GM23338 (cell line): Measurements from ENCODE around the gene FANCF. TPM values are rescaled to one million over a fixed set of nuclear protein-coding genes. Genes with fewer than 3 reads are reported as not detected.
A peak's percentile ranks its signal among the peaks of the same experiment; 100 is the strongest.

Source experiments
- ATAC-seq: fragments of 200-7000 bp; cut with Tn5 transposase; 3 replicates; pipeline ENCODE4 v1.9.1; 2020
- DNase-seq: peaks from one replicate; pipeline ENCODE4 v3.0.0-alpha.2; 2015; ENCODE audit warnings: low spot score
- H2AFZ ChIP-seq: fragments of 200-600 bp; sonication (generic); 2 replicates; pipeline ENCODE4 v1.8.0; 2016; ENCODE audit warnings: antibody characterized with exemption, mild to moderate bottlenecking, moderate library complexity
- H3F3A ChIP-seq: fragments of 200-600 bp; sonication (generic); replicated peaks from 2 replicates; pipeline ENCODE4 v1.8.0; 2017; ENCODE audit warnings: antibody characterized with exemption, mixed run types, low read depth
- H3K27ac ChIP-seq: fragments of 200-600 bp; sonication (generic); 2 replicates; pipeline ENCODE4 v1.6.1; 2016; ENCODE audit warnings: low read depth
- H3K27me3 ChIP-seq: fragments of 200-600 bp; sonication (generic); 2 replicates; pipeline ENCODE4 v1.8.0; 2016; ENCODE audit warnings: mild to moderate bottlenecking, mixed run types, moderate library complexity; ENCODE audit not compliant: insufficient read depth
- H3K36me3 ChIP-seq: fragments of 200-600 bp; sonication (generic); 2 replicates; pipeline ENCODE4 v1.8.0; 2016; ENCODE audit warnings: mild to moderate bottlenecking; ENCODE audit not compliant: insufficient read depth
- H3K4me1 ChIP-seq: fragments of 200-600 bp; sonication (generic); 2 replicates; pipeline ENCODE4 v1.8.0; 2016; ENCODE audit warnings: mild to moderate bottlenecking, moderate library complexity; ENCODE audit not compliant: insufficient read depth
- H3K4me2 ChIP-seq: fragments of 200-600 bp; sonication (generic); 2 replicates; pipeline ENCODE4 v1.7.1; 2017; ENCODE audit warnings: mixed run types
- H3K4me3 ChIP-seq: fragments of 200-600 bp; sonication (generic); 2 replicates; pipeline ENCODE4 v1.6.1; 2016; ENCODE audit warnings: mixed run types
- H3K79me2 ChIP-seq: fragments of 200-600 bp; sonication (generic); replicated peaks from 2 replicates; pipeline ENCODE4 v1.8.0; 2017; ENCODE audit warnings: mild to moderate bottlenecking; ENCODE audit not compliant: insufficient read depth
- H3K9me2 ChIP-seq: fragments of 200-600 bp; sonication (generic); 2 replicates; pipeline ENCODE4 v1.8.0; 2017; ENCODE audit not compliant: insufficient read depth
- H4K20me1 ChIP-seq: fragments of 200-600 bp; sonication (generic); replicated peaks from 2 replicates; pipeline ENCODE4 v1.8.0; 2017; ENCODE audit warnings: mild to moderate bottlenecking; ENCODE audit not compliant: insufficient read depth
- H3K27ac Mint-ChIP-seq: 2 replicates; pipeline ENCODE4 v1.8.0; 2020; ENCODE audit warnings: inconsistent platforms, mild to moderate bottlenecking, moderate library complexity, mixed read lengths
- H3K27me3 Mint-ChIP-seq: 3 replicates; pipeline ENCODE4 v1.8.0; 2022; ENCODE audit warnings: low read depth, mild to moderate bottlenecking, moderate library complexity, mixed read lengths, inconsistent platforms; ENCODE audit not compliant: insufficient read depth, poor library complexity
- H3K36me3 Mint-ChIP-seq: 3 replicates; pipeline ENCODE4 v1.8.0; 2021; ENCODE audit warnings: low read depth, mild to moderate bottlenecking, inconsistent platforms, moderate library complexity, mixed read lengths
- H3K4me1 Mint-ChIP-seq: 3 replicates; pipeline ENCODE4 v1.8.0; 2020; ENCODE audit warnings: mild to moderate bottlenecking, inconsistent platforms, mixed read lengths
- H3K4me3 Mint-ChIP-seq: 3 replicates; pipeline ENCODE4 v1.8.0; 2021; ENCODE audit warnings: moderate library complexity, mild to moderate bottlenecking, inconsistent platforms, mixed read lengths
- H3K9me3 Mint-ChIP-seq: 3 replicates; pipeline ENCODE4 v1.8.0; 2020; ENCODE audit warnings: moderate library complexity, mild to moderate bottlenecking, inconsistent platforms, mixed read lengths
- CREB1 ChIP-seq: fragments of 250-450 bp; sonication (Bioruptor Pico); IDR thresholded peaks from 2 replicates; pipeline ENCODE4 v1.5.0; 2020; ENCODE audit warnings: low read depth, mild to moderate bottlenecking, moderate library complexity
- ETS1 ChIP-seq: IDR thresholded peaks from 2 replicates; pipeline ENCODE4 v1.6.1; 2016; ENCODE audit warnings: antibody characterized with exemption
- EZH2 ChIP-seq: fragments of 200-600 bp; sonication (generic); IDR thresholded peaks from one replicate; pipeline ENCODE4 v1.8.0; 2017; ENCODE audit warnings: antibody characterized with exemption, mild to moderate bottlenecking, low read depth; ENCODE audit not compliant: unreplicated experiment
- JUNB ChIP-seq: IDR thresholded peaks from one replicate; pipeline ENCODE4 v1.6.1; 2016; ENCODE audit warnings: antibody characterized with exemption; ENCODE audit not compliant: unreplicated experiment
- NANOG ChIP-seq: IDR thresholded peaks from 2 replicates; pipeline ENCODE4 v1.6.1; 2016; ENCODE audit warnings: antibody characterized with exemption, borderline replicate concordance
- POLR2AphosphoS5 ChIP-seq: IDR thresholded peaks from 2 replicates; pipeline ENCODE4 v1.6.1; 2016; ENCODE audit warnings: antibody characterized with exemption, low read depth
- STAT1 ChIP-seq: IDR thresholded peaks from one replicate; pipeline ENCODE4 v1.6.1; 2016; ENCODE audit warnings: antibody characterized with exemption; ENCODE audit not compliant: unreplicated experiment
- ZNF114 ChIP-seq: fragments of 250-450 bp; sonication (Bioruptor Pico); IDR thresholded peaks from 2 replicates; pipeline ENCODE4 v1.5.0; 2020; ENCODE audit warnings: mild to moderate bottlenecking, moderate library complexity
- ZNF331 ChIP-seq: fragments of 250-450 bp; sonication (Bioruptor Pico); IDR thresholded peaks from 2 replicates; pipeline ENCODE4 v1.5.0; 2020; ENCODE audit warnings: low read depth, mild to moderate bottlenecking, moderate library complexity
- ZNF462 ChIP-seq: fragments of 250-450 bp; sonication (Bioruptor Pico); IDR thresholded peaks from 2 replicates; pipeline ENCODE4 v1.5.0; 2020; ENCODE audit warnings: mild to moderate bottlenecking, moderate library complexity
- polyA plus RNA-seq: library from polyadenylated mRNA; unstranded; fragments of >200 nt; fragmentation: Nextera tagmentation; extraction: Ambion mirVana; gene quantifications from 2 replicates; pipeline ENCODE4 v1.2.1, GENCODE V29; 2016
- total RNA-seq: library from RNA; depleted of rRNA; stranded (reverse); fragments of >200 nt; shearing (Covaris generic); gene quantifications from 2 replicates; pipeline ENCODE4 v1.2.3, GENCODE V29; 2014
- TF ChIP-seq, protein P1 (sequence below): IDR thresholded peaks from one replicate; pipeline ENCODE4 v1.6.1; 2018; ENCODE audit warnings: antibody characterized with exemption; ENCODE audit not compliant: unreplicated experiment

FANCF gene
- total and polyA plus RNA-seq, 2 experiments from 2014 or later: 17.0 to 31.8 TPM

- Histone ChIP-seq H3K4me1 (peaks cover 16% of the 10 kb centered on the region), H4K20me1 (no peaks in the 10 kb centered on the region), H3K27ac (no peak within 1 kb of the TSS), H3K4me3 (peak within 1 kb of the TSS; percentile 72), H3K36me3 (no peaks in the 10 kb centered on the region), H3K79me2 (no peaks in the 10 kb centered on the region), H3K27me3 (peaks cover 27% of the 10 kb centered on the region), H2AFZ (peak within 1 kb of the TSS; percentile 99), H3F3A (no peaks in the 10 kb centered on the region), H3K9me2 (no peaks in the 10 kb centered on the region), H3K4me2 (peak within 1 kb of the TSS; percentile 92)
- Mint-ChIP-seq H3K27me3 (peaks cover 5% of the 10 kb centered on the region), H3K9me3 (no peaks in the 10 kb centered on the region), H3K27ac (no peak within 1 kb of the TSS), H3K4me1 (peaks cover 22% of the 10 kb centered on the region), H3K4me3 (peak within 1 kb of the TSS; percentile 78), H3K36me3 (no peaks in the 10 kb centered on the region)
- no peak; the same call in 1 of the 3 replicates for ATAC-seq
- TF ChIP-seq ZNF114 (CRISPR knock-in tag) (no peak), POLR2AphosphoS5 (no peak), NANOG (no peak), JUNB (no peak), ZNF331 (CRISPR knock-in tag) (no peak), ZNF462 (CRISPR knock-in tag) (no peak), ETS1 (no peak), CREB1 (CRISPR knock-in tag) (no peak), EZH2 (no peak), STAT1 (no peak)
- TF ChIP-seq, protein P1, sequence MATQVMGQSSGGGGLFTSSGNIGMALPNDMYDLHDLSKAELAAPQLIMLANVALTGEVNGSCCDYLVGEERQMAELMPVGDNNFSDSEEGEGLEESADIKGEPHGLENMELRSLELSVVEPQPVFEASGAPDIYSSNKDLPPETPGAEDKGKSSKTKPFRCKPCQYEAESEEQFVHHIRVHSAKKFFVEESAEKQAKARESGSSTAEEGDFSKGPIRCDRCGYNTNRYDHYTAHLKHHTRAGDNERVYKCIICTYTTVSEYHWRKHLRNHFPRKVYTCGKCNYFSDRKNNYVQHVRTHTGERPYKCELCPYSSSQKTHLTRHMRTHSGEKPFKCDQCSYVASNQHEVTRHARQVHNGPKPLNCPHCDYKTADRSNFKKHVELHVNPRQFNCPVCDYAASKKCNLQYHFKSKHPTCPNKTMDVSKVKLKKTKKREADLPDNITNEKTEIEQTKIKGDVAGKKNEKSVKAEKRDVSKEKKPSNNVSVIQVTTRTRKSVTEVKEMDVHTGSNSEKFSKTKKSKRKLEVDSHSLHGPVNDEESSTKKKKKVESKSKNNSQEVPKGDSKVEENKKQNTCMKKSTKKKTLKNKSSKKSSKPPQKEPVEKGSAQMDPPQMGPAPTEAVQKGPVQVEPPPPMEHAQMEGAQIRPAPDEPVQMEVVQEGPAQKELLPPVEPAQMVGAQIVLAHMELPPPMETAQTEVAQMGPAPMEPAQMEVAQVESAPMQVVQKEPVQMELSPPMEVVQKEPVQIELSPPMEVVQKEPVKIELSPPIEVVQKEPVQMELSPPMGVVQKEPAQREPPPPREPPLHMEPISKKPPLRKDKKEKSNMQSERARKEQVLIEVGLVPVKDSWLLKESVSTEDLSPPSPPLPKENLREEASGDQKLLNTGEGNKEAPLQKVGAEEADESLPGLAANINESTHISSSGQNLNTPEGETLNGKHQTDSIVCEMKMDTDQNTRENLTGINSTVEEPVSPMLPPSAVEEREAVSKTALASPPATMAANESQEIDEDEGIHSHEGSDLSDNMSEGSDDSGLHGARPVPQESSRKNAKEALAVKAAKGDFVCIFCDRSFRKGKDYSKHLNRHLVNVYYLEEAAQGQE: no peak
- DNase-seq: peak; percentile 10
Observed at GRCh38 chr11:22666325-22666687, 40.7 kb upstream of the FANCF start, which contains the start of gene GAS2. GAS2 (plus strand) TSS chr11:22666611; CDS start chr11:22674870, 8,259 bp downstream.
